ENCODE results near the gene ZNF277.

The ZNF277 gene

GRCh38 chr7:112171673-112172072 lies 34.8 kb upstream of the ZNF277 start:
- H3K4me1 Mint-ChIP-seq, result peaks cover 9% of the 10 kb centered on the region
- no peak overlapping the region for H3K27ac Mint-ChIP-seq
- H3K36me3 Mint-ChIP-seq (ENCODE audit: low read depth), result peaks cover 17% of the 10 kb centered on the region
- DNase-seq, result no peak
- H3K4me3 Mint-ChIP-seq, result no peak overlapping the region
- no peaks in the 10 kb centered on the region for H3K27me3 Mint-ChIP-seq (ENCODE audit: low read depth, poor library complexity)
- H3K9me3 Mint-ChIP-seq, result no peaks in the 10 kb centered on the region
- TF ChIP-seq, protein P1, sequence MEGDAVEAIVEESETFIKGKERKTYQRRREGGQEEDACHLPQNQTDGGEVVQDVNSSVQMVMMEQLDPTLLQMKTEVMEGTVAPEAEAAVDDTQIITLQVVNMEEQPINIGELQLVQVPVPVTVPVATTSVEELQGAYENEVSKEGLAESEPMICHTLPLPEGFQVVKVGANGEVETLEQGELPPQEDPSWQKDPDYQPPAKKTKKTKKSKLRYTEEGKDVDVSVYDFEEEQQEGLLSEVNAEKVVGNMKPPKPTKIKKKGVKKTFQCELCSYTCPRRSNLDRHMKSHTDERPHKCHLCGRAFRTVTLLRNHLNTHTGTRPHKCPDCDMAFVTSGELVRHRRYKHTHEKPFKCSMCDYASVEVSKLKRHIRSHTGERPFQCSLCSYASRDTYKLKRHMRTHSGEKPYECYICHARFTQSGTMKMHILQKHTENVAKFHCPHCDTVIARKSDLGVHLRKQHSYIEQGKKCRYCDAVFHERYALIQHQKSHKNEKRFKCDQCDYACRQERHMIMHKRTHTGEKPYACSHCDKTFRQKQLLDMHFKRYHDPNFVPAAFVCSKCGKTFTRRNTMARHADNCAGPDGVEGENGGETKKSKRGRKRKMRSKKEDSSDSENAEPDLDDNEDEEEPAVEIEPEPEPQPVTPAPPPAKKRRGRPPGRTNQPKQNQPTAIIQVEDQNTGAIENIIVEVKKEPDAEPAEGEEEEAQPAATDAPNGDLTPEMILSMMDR (IDR thresholded peaks at IDR 0.05), result no peak

GRCh38 chr7:112172870-112173567 lies 33.5 kb upstream of the ZNF277 start:
- TF ChIP-seq, protein P1 (IDR thresholded peaks at IDR 0.05), result no peak
- Mint-ChIP-seq H3K27ac (no peak overlapping the region), H3K4me3 (no peak overlapping the region), H3K9me3 (no peaks in the 10 kb centered on the region), H3K27me3 (ENCODE audit: low read depth, poor library complexity) (no peaks in the 10 kb centered on the region), H3K4me1 (peaks cover 9% of the 10 kb centered on the region), H3K36me3 (ENCODE audit: low read depth) (peaks cover 17% of the 10 kb centered on the region)
- no peak for DNase-seq

- no peaks in the 10 kb centered on the region for H3K27me3 Mint-ChIP-seq (ENCODE audit: low read depth, poor library complexity)
- no peak overlapping the region for H3K4me3 Mint-ChIP-seq
These were observed 33.0 kb upstream of the ZNF277 start for GRCh38 chr7:112173568-112173905.

DNA sequence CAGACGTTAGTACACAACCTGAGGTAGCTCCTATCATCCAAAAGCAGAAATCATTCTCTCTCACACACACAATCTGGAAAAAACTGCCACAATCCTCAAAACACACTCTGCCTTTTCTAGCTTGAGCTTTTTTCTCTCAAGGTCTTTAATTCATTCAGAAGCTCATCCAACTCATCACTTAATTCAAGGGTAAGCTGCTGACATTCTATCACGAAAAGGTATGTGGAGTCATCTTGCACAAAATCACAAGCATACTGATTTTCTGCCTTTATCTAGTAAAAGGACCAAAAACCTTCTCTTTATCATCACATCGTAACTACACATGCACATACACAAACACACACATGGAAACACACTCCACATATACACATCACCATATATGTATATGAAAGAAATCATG lies 32.3 kb upstream of the ZNF277 start:
- peaks cover 17% of the 10 kb centered on the region for H3K36me3 Mint-ChIP-seq (ENCODE audit: low read depth)
- H3K27ac Mint-ChIP-seq, result no peak overlapping the region
- DNase-seq, result no peak
- peaks cover 12% of the 10 kb centered on the region for H3K4me1 Mint-ChIP-seq
- no peaks in the 10 kb centered on the region for H3K27me3 Mint-ChIP-seq (ENCODE audit: low read depth, poor library complexity)
- H3K9me3 Mint-ChIP-seq, result no peaks in the 10 kb centered on the region
- TF ChIP-seq, protein P1 (IDR thresholded peaks at IDR 0.05), result no peak
- no peak overlapping the region for H3K4me3 Mint-ChIP-seq

More at GRCh38 chr7:112173568-112173905, 33.0 kb upstream of the ZNF277 start:
- no peak for DNase-seq
- H3K36me3 Mint-ChIP-seq (ENCODE audit: low read depth), result peaks cover 17% of the 10 kb centered on the region
- H3K27ac Mint-ChIP-seq, result no peak overlapping the region
- TF ChIP-seq, protein P1 (IDR thresholded peaks at IDR 0.05), result no peak
- peaks cover 9% of the 10 kb centered on the region for H3K4me1 Mint-ChIP-seq
- H3K9me3 Mint-ChIP-seq, result no peaks in the 10 kb centered on the region

DNA sequence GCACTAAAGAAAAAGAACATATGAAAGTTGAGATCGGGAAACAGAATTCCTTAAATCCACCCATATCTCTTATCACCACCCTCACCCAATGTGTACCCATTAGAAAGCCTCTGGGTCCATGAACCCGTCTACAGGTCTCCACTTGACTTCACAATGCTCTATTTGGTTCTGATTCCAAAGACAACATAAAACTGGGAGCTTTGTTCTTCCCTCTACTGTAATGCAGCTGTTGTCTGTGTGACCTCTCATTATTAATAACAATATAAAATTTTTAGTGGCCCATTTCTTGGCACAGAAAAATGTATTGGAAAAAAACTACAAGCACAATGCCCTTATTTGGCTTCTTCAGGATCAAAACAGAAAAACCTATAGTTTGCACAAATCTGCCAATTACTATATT lies 30.3 kb upstream of the ZNF277 start:
- Mint-ChIP-seq H3K27ac (no peak overlapping the region), H3K4me1 (peaks cover 16% of the 10 kb centered on the region), H3K36me3 (ENCODE audit: low read depth) (peaks cover 12% of the 10 kb centered on the region), H3K4me3 (no peak overlapping the region), H3K9me3 (no peaks in the 10 kb centered on the region), H3K27me3 (ENCODE audit: low read depth, poor library complexity) (no peaks in the 10 kb centered on the region)
- no peak for DNase-seq
- TF ChIP-seq, protein P1 (IDR thresholded peaks at IDR 0.05), result no peak
